G401 (cell line): ENCODE measurements around the gene PHEX. TPM values are rescaled to one million over a fixed set of nuclear protein-coding genes. Genes with fewer than 3 reads are reported as not detected.

Experiments
- DNase-seq: peaks from one replicate; pipeline ENCODE4 v3.0.0-alpha.2; 2015; ENCODE audit warnings: low spot score
- in situ Hi-C: cut with HindIII; loops from 2 replicates; pipeline ENCODE4 v1.10.0; 2016; ENCODE audit warnings: low sequenced_read_pairs, mixed read lengths
- total RNA-seq: library from RNA; depleted of rRNA; stranded (reverse); fragments of >200 nt; shearing (Covaris generic); gene quantifications from 2 replicates; pipeline ENCODE4 v1.2.3, GENCODE V29; 2014; rRNA removed

The PHEX gene
- total RNA-seq, 1 experiment from 2014 or later, result not detected

GRCh38 chrX:22296871-22297270, 264.7 kb downstream of the PHEX start:
- no peak for DNase-seq
- in situ Hi-C loops, result no loop called here

DNA sequence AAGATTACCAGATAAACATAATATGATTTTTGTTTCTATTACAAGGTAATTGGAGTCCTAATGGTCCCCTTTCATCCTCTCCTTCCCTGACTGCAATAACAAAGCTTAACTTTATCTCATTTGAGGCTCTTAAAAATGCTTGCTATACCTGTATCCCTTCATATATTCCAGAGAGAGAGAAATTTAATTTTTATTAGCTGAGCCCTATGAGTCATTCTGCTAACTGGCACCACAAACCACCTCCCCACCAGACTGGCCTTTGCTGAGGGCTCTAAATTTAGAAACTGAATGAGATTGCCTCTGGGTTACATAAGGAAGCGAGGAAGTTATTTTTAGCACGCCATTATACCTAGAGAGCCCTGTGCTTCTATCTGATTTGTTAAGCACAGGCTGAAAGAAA, 268.0 kb downstream of the PHEX start:
- in situ Hi-C loops, result no loop called here
- DNase-seq, result peak; percentile 93

Other genes with a start within 250 kb of the PHEX start
- 4.2 and 4.3 TPM in 2 replicates for gene MBTPS2, start 192.7 kb upstream of the PHEX start, total RNA-seq
- not detected in 2 replicates for gene YY2, start 176.3 kb upstream of the PHEX start, total RNA-seq
- 149 and 177 TPM in 2 replicates for gene SMS, start 91.6 kb upstream of the PHEX start, total RNA-seq
- gene CBLL2, start 240.6 kb downstream of the PHEX start, total RNA-seq, result not detected in 2 replicates